Fibroblast of mammary gland (primary cell): ENCODE measurements around the gene STARD3NL.

Experiments used
- DNase-seq: peaks from one replicate; pipeline ENCODE4 v3.0.0-alpha.2; 2010; ENCODE audit warnings: low read depth
- H3K4me3 ChIP-seq: 2 replicates; pipeline ENCODE4 v1.5.1; 2011; ENCODE audit warnings: low read depth, mild to moderate bottlenecking, low read length, moderate library complexity; ENCODE audit not compliant: control insufficient read depth
- TF ChIP-seq, protein P1 (sequence below): conservative IDR thresholded peaks from 2 replicates; pipeline ENCODE4 v1.5.1; 2011; ENCODE audit warnings: low read depth, low read length, inconsistent platforms; ENCODE audit not compliant: control insufficient read depth, insufficient read depth

STARD3NL gene

GRCh38 chr7:38147005-38147404 is 31.0 kb upstream of the STARD3NL start:
- TF ChIP-seq, protein P1, sequence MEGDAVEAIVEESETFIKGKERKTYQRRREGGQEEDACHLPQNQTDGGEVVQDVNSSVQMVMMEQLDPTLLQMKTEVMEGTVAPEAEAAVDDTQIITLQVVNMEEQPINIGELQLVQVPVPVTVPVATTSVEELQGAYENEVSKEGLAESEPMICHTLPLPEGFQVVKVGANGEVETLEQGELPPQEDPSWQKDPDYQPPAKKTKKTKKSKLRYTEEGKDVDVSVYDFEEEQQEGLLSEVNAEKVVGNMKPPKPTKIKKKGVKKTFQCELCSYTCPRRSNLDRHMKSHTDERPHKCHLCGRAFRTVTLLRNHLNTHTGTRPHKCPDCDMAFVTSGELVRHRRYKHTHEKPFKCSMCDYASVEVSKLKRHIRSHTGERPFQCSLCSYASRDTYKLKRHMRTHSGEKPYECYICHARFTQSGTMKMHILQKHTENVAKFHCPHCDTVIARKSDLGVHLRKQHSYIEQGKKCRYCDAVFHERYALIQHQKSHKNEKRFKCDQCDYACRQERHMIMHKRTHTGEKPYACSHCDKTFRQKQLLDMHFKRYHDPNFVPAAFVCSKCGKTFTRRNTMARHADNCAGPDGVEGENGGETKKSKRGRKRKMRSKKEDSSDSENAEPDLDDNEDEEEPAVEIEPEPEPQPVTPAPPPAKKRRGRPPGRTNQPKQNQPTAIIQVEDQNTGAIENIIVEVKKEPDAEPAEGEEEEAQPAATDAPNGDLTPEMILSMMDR, result no peak
- no peak overlapping the region for H3K4me3 ChIP-seq
- peak; percentile 10 for DNase-seq

DNA sequence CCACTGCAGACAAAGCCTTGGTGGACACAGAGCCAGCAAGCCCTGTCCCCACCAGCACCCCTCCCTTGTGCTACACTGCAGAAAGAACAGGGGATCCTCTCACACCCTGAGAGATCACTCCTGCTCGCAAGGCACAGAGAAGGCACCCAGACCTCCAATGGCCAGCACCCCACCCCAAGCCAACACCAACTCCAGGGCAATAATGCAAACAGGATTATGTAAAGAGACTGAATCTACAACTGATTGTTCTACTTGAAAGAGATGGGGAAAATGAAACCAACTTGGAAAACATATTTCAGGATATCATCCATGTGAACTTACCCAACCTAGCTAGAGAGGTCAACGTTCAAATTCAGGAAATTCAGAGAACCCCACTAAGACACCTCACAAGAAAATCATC is 26.5 kb upstream of the STARD3NL start:
- no peak overlapping the region for H3K4me3 ChIP-seq
- no peak for DNase-seq
- TF ChIP-seq, protein P1, result no peak

DNA sequence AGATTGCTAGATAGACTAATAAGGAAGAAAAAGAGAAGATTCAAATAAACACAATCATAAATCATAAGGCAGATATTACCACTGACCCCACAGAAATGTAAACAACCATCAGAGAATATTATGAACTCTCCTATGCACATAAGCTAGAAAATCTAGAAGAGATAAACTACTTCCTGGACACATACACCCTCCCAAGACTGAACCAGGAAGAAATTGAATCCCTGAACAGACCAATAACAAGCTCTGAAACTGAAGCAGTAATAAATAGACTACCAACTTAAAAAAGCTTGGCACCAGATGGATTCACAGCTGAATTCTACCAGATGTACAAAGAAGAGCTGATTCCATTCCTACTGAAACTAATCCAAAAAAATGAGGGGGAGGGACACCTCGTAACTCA is 24.5 kb upstream of the STARD3NL start:
- DNase-seq, result no peak
- TF ChIP-seq, protein P1, result no peak
- H3K4me3 ChIP-seq, result no peak overlapping the region

DNA sequence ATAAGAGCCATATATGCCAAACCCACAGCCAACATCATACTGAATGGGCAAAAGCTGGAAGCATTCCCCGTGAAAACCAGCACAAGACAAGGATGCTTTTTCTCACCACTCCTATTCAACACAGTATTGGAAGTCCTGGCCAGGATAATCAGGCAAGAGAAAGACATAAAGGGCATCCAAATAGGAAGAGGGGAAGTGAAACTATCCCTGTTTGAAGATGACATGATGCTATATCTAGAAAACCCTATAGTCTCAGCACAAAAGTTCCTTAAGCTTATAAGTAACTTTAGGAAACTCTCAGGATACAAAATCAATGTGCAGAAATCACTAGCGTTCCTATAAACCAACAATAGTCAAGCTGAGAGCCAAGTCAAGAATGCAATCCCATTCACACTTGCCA is 23.8 kb upstream of the STARD3NL start:
- no peak overlapping the region for H3K4me3 ChIP-seq
- TF ChIP-seq, protein P1, result no peak
- DNase-seq, result no peak

GRCh38 chr7:38160003-38160571 is 18.0 kb upstream of the STARD3NL start:
- no peak for DNase-seq
- no peak overlapping the region for H3K4me3 ChIP-seq
- TF ChIP-seq, protein P1, result no peak

- DNase-seq, result no peak
- no peak overlapping the region for H3K4me3 ChIP-seq
- TF ChIP-seq, protein P1, result no peak
Measured at GRCh38 chr7:38162036-38162435, 16.0 kb upstream of the STARD3NL start.

DNA sequence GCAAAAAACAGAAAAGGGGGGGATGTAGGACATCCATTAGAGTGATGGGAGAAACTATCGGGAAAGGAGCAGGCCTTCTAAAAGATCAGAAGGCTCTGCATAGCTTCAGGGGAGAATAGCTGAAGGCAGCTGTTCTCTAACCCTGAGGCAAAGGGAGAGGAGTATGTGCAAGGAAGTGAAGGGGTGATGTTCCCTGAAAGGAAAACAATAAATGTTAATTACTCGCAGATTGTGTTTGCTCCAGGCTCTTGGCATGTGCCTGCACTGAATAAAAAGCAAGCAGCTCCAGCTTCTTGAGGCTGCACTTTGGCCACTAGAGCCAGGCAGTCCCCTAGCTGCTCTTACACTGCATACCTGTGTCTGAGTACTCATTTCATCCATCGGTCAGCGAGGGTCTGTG is 14.4 kb upstream of the STARD3NL start:
- no peak for DNase-seq
- no peak overlapping the region for H3K4me3 ChIP-seq
- TF ChIP-seq, protein P1, result no peak
